GM12878 (cell line): ENCODE measurements around the gene DNMT3L.

ENCODE experiments used
- IRF3 ChIP-seq: fragments of 450-650 bp; IDR thresholded peaks from 2 replicates; pipeline ENCODE4 v1.6.1; 2014; ENCODE audit warnings: mild to moderate bottlenecking
- POLR2AphosphoS5 ChIP-seq: IDR thresholded peaks from 2 replicates; pipeline ENCODE4 v1.6.1; 2011; ENCODE audit warnings: mild to moderate bottlenecking, low read length, inconsistent platforms
- SMAD1 ChIP-seq: fragments of 450-650 bp; IDR thresholded peaks from 2 replicates; pipeline ENCODE4 v1.6.1; 2018; ENCODE audit warnings: mild to moderate bottlenecking, low read depth; ENCODE audit not compliant: partially characterized antibody

- TF ChIP-seq IRF3, result no peak
- TF ChIP-seq POLR2AphosphoS5, result no peak
- TF ChIP-seq SMAD1, result no peak
Measured at GRCh38 chr21:44293551-44294231, 32.0 kb upstream of the DNMT3L start.
